B cell (primary cell): Measurements from ENCODE around the gene TRIO. TPM values are rescaled to one million over a fixed set of nuclear protein-coding genes. Genes with fewer than 3 reads are reported as not detected.

Source experiments
- ATAC-seq: fragments of 200-7000 bp; cut with Tn5 transposase; one replicate; pipeline ENCODE4 v1.10.0; 2021; ENCODE audit warnings: low read depth, mild to moderate bottlenecking, moderate number of reproducible peaks, moderate library complexity
- CTCF ChIA-PET: fragments of 350-600 bp; sonication (Branson Sonifier 250); formaldehyde crosslinking; loops from one replicate; lab custom pipeline; 2021; ENCODE audit warnings: antibody characterized with exemption, inconsistent platforms; lab: Charles Lee
- POLR2A ChIA-PET: fragments of 350-600 bp; sonication (Branson Sonifier 250); formaldehyde crosslinking; loops from one replicate; lab custom pipeline; 2021; ENCODE audit warnings: antibody characterized with exemption; lab: Charles Lee
- DNase-seq: peaks from one replicate; pipeline ENCODE4 v3.0.0; 2013
- H2AFZ ChIP-seq: 2 replicates; pipeline ENCODE4 v1.6.1; 2012; ENCODE audit warnings: mild to moderate bottlenecking, low read depth, low read length; ENCODE audit not compliant: insufficient read depth, poor library complexity, severe bottlenecking
- H3K27ac ChIP-seq, 2 donors: 1 replicate in 1 of 2; 2 replicates in 1 of 2; pipeline ENCODE4 v1.5.1; 2012 to 2013; ENCODE audit warnings: low read length in 2 of 2, mild to moderate bottlenecking in 2 of 2, moderate library complexity in 1 of 2
- H3K27me3 ChIP-seq, 4 experiments: fragments of 200-600 bp in 1 of 4; sonication (generic) in 1 of 4; replicated peaks in 1 of 4; 1 replicate in 2 of 4; 2 replicates in 2 of 4; pipeline versions ENCODE4 v1.6.1 to v1.7.0; 2013 to 2016; ENCODE audit warnings: low read length in 3 of 4, mild to moderate bottlenecking in 2 of 4, mixed read lengths in 1 of 4, moderate library complexity in 1 of 4; ENCODE audit not compliant: insufficient read depth in 4 of 4, control insufficient read depth in 3 of 4; ENCODE audit errors: control extremely low read depth in 1 of 4
- H3K36me3 ChIP-seq, 2 experiments: replicated peaks in 1 of 2; 1 replicate in 1 of 2; 2 replicates in 1 of 2; pipeline versions ENCODE4 v1.6.1 to v1.7.1; 2013; ENCODE audit warnings: low read length in 1 of 2; ENCODE audit not compliant: insufficient read depth in 2 of 2, control insufficient read depth in 1 of 2; ENCODE audit errors: control extremely low read depth in 1 of 2, extremely low read depth in 1 of 2
- H3K4me1 ChIP-seq, 2 donors: fragments of 200-600 bp in 1 of 2; sonication (generic) in 1 of 2; 1 replicate in 1 of 2; 2 replicates in 1 of 2; pipeline versions ENCODE4 v1.5.1 to v1.6.1; 2013 to 2017; ENCODE audit warnings: low read length in 2 of 2; ENCODE audit not compliant: control insufficient read depth in 2 of 2, insufficient read depth in 2 of 2
- H3K4me2 ChIP-seq: replicated peaks from 2 replicates; pipeline ENCODE3; 2012; ENCODE audit warnings: mild to moderate bottlenecking, low read depth, low read length; ENCODE audit not compliant: poor library complexity, severe bottlenecking
- H3K4me3 ChIP-seq, 5 experiments: fragments of 200-600 bp in 1 of 5; sonication (generic) in 1 of 5; 1 replicate in 3 of 5; 2 replicates in 2 of 5; pipeline versions ENCODE4 v1.5.1 to v1.7.0; 2011 to 2016; ENCODE audit warnings: low read length in 4 of 5, mild to moderate bottlenecking in 4 of 5, low read depth in 2 of 5, control low read depth in 1 of 5, moderate library complexity in 1 of 5; ENCODE audit not compliant: insufficient read depth in 1 of 5; ENCODE audit errors: control extremely low read depth in 1 of 5, extremely low read depth in 1 of 5
- H3K79me2 ChIP-seq: fragments of 200-600 bp; sonication (generic); one replicate; pipeline ENCODE4 v1.6.0; 2016; ENCODE audit warnings: low read length; ENCODE audit not compliant: control insufficient read depth, insufficient read depth
- H3K9ac ChIP-seq: fragments of 200-600 bp; sonication (generic); 2 replicates; pipeline ENCODE4 v1.6.1; 2017; ENCODE audit warnings: mild to moderate bottlenecking, low read length, moderate library complexity
- H3K9me3 ChIP-seq, 3 donors: one replicate each; pipeline versions ENCODE4 v1.6.1 to v1.7.1; 2013; ENCODE audit warnings: low read length in 2 of 3; ENCODE audit not compliant: control insufficient read depth in 2 of 3, insufficient read depth in 1 of 3; ENCODE audit errors: control extremely low read depth in 1 of 3
- H4K20me1 ChIP-seq: 2 replicates; pipeline ENCODE4 v1.6.0; 2012; ENCODE audit warnings: mild to moderate bottlenecking, low read length; ENCODE audit not compliant: insufficient read depth, control insufficient read depth, poor library complexity, severe bottlenecking
- H3K27ac Mint-ChIP-seq: one replicate; pipeline ENCODE4 v1.8.0; 2021; ENCODE audit warnings: mixed read lengths
- H3K27me3 Mint-ChIP-seq: one replicate; pipeline ENCODE4 v1.8.0; 2021; ENCODE audit warnings: mixed read lengths
- H3K4me1 Mint-ChIP-seq: one replicate; pipeline ENCODE4 v1.8.0; 2021; ENCODE audit warnings: mixed read lengths
- H3K4me3 Mint-ChIP-seq: one replicate; pipeline ENCODE4 v1.8.0; 2021; ENCODE audit warnings: mixed read lengths
- H3K9me3 Mint-ChIP-seq: one replicate; pipeline ENCODE4 v1.8.0; 2022; ENCODE audit warnings: mixed read lengths; ENCODE audit not compliant: insufficient read depth
- CTCF ChIP-seq: fragments of 200-600 bp; IDR thresholded peaks from one replicate; pipeline ENCODE4 v1.8.0; 2022; ENCODE audit warnings: antibody characterized with exemption, mild to moderate bottlenecking
- EZH2 ChIP-seq: IDR thresholded peaks from 2 replicates; pipeline ENCODE4 v1.6.1; 2012; ENCODE audit warnings: borderline replicate concordance, low read depth, mild to moderate bottlenecking, moderate library complexity, low read length; ENCODE audit not compliant: insufficient read depth, poor library complexity, severe bottlenecking
- WGBS: methylation state at CpG from one replicate; pipeline ENCODE4 v1.1.5; 2013; ENCODE audit warnings: missing lambda C conversion rate; ENCODE audit not compliant: insufficient coverage; 5-methylcytosine and 5-hydroxymethylcytosine counted together
- intact Hi-C: fragments of 100-400 bp; cut with micrococcal nuclease; formaldehyde crosslinking; loops from one replicate; pipeline ENCODE4 v1.10.0; 2022
- polyA plus RNA-seq: library from polyadenylated mRNA; depleted of rRNA; stranded (reverse); fragments of >200 nt; gene quantifications from 2 replicates; pipeline ENCODE4 v1.2.3, GENCODE V29; 2012
- total RNA-seq, 2 donors: library from RNA; stranded (reverse); fragments of 120-200 nt in 1 of 2; gene quantifications; 1 replicate in 1 of 2; 2 replicates in 1 of 2; pipeline versions ENCODE4 v1.2.3 to v1.2.4, GENCODE V29; 2013 to 2022

Gene TRIO
- total and polyA plus RNA-seq, 2 donors (not counting 1 experiment from before 2014, with no cell fraction given) = 90.5 to 479 TPM

DNA sequence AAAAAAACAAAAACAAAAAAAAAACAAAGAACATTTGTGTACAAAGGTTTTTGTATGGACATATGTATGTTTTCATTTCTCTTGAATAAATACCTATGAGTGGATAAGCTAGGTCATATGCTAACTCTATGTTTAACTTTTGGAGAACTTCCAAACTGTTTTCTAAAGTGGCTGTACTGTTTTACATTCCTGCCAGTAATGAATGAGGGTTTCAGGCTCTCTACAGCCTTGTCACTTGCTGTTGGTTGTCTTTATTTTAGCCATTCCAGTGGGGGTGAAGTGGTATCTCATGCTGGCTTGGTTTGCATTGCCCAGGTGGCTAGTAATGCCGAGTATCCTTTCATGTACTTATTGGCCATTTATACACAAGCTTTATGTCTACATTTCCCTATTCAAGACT lies 9.1 kb upstream of the TRIO start:
- Histone ChIP-seq H3K4me3 (no peak overlapping the region), H3K27ac (no peak overlapping the region), H3K27me3 (peaks cover 0 to 3% (median 0%) of the 10 kb centered on the region in 4 experiments), H3K79me2 (no peaks in the 10 kb centered on the region), H3K9me3 (peaks cover 0 to 19% (median 5%) of the 10 kb centered on the region in 3 donors), H3K9ac (no peak overlapping the region), H3K4me2 (no peak overlapping the region), H3K36me3 (no peaks in the 10 kb centered on the region), H3K4me1 (no peaks in the 10 kb centered on the region), H4K20me1 (no peaks in the 10 kb centered on the region), H2AFZ (no peak overlapping the region)
- TF ChIP-seq EZH2 (no peak), CTCF (no peak)
- WGBS = no CpG with 5 or more reads among the region's 1 CpG
- ATAC-seq = no peak
- Mint-ChIP-seq H3K4me1 (no peaks in the 10 kb centered on the region), H3K9me3 (peaks cover 2% of the 10 kb centered on the region), H3K27ac (no peak overlapping the region), H3K4me3 (no peak overlapping the region), H3K27me3 (peaks cover 19% of the 10 kb centered on the region)
- ChIA-PET CTCF (no interaction called here), POLR2A (interaction anchor here (0.7 kb wide), 2 partner anchors 115 to 235 kb away, joined by 3 to 4 read pairs; no protein-coding TSS in a partner anchor)
- intact Hi-C loops = no loop called here
- no peak for DNase-seq

- no peak overlapping the region for H3K4me3 ChIP-seq
- no peak overlapping the region for H2AFZ ChIP-seq
- H3K9me3 ChIP-seq = peaks cover 0 to 19% (median 5%) of the 10 kb centered on the region in 3 donors
- H3K4me1 Mint-ChIP-seq = no peaks in the 10 kb centered on the region
- H3K27ac Mint-ChIP-seq = no peak overlapping the region
- H3K4me3 Mint-ChIP-seq = no peak overlapping the region
- no peak overlapping the region for H3K27ac ChIP-seq
- H3K36me3 ChIP-seq = no peaks in the 10 kb centered on the region
- H3K27me3 ChIP-seq = peaks cover 0 to 7% (median 1%) of the 10 kb centered on the region in 4 experiments
- H3K79me2 ChIP-seq = no peaks in the 10 kb centered on the region
- no peak for DNase-seq
- no peak overlapping the region for H3K4me2 ChIP-seq
- ChIA-PET POLR2A (no interaction called here), CTCF (no interaction called here)
- peaks cover 25% of the 10 kb centered on the region for H3K27me3 Mint-ChIP-seq
- no peaks in the 10 kb centered on the region for H4K20me1 ChIP-seq
- no peak overlapping the region for H3K9ac ChIP-seq
- ATAC-seq = no peak
- no peaks in the 10 kb centered on the region for H3K4me1 ChIP-seq
- H3K9me3 Mint-ChIP-seq = peaks cover 2% of the 10 kb centered on the region
- TF ChIP-seq EZH2 (no peak), CTCF (no peak)
- intact Hi-C loops = no loop called here
- WGBS = 80% methylated on average over 2 of the region's 2 CpGs
Measured at GRCh38 chr5:14134771-14135170, 8.4 kb upstream of the TRIO start.
